HG02642 (cell line): ENCODE data around the gene TRAPPC11.

Source experiments
- ATAC-seq: cut with Tn5 transposase; IDR thresholded peaks from one replicate; pipeline ENCODE4 v1.9.1; 2021; ENCODE audit warnings: mild to moderate bottlenecking; ENCODE audit not compliant: unreplicated experiment, poor library complexity

Gene TRAPPC11

DNA sequence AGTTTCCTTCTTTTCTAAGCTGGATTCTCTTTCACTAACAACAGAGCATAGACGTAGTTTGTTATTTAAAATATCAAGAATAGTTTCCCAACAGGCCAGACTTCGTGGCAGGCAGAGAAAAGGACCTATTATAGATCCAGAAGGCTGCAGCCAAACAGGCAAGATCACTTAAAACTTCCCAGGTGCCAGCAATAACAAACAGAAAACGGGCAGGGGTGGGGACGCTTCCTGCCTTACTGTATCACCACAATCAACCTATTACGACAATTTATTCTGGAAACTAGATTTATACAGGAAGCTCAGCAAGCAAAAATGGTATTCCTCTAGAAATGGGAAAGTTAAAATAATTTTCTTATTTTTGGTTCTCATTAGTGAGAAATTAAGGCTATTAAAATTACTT is 22.2 kb upstream of the TRAPPC11 start:
- no peak for ATAC-seq

DNA sequence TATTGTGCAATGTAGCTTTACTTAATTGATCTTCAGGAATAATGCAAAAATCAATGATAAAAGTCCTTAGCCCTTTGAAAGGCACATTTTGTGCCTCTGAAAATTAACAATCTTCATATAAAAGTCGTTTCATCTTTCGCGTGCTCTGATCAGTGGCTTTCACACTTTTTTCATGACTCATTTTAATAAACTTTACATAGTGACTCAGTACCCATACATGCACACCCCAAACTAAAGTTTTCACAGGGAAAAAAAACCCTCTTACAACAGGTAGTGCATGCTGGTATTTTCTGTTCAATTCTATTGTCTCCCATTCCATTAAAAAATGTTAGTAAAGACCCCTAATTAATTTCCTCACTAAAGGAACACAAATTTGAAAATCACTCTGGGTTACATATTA is 21.6 kb upstream of the TRAPPC11 start:
- ATAC-seq, result no peak

DNA sequence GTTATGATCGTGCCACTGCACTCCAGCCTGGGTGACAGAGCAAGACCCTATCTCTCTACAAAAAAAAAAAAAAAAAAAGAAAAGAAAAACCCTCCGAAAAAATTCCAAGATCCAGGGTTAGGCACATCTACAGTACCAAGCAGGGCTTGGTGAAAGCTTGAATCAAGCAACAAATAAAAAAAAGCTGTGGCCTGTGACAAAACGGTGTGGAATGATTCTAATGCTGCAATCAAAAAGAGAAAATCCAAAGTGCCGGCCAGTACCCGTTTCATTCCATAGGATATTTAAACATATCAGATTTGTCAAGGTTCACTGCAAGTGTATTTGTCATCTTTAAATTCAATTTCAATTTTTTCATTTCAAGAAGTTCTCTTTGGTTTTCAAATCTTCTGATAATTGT is 20.7 kb upstream of the TRAPPC11 start:
- no peak for ATAC-seq

DNA sequence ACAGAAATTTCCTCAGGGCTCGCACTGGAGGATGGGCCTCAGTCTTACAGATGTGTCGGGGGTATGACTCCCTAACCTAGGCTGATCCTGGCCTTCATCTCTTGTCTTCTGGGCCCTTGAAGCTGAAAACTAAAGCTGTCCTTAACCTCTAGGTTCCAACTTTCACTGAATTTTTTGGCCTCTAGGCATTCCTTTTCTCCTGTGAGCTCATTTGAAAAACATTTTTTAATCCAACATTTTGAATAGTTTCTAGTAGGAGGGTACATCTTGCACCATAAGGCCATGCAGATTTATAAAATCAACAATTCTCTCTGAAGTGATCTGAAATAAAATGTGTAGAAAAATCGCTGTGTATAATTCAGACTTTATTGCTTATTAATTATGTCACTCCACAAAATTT is 19.8 kb upstream of the TRAPPC11 start:
- no peak for ATAC-seq

DNA sequence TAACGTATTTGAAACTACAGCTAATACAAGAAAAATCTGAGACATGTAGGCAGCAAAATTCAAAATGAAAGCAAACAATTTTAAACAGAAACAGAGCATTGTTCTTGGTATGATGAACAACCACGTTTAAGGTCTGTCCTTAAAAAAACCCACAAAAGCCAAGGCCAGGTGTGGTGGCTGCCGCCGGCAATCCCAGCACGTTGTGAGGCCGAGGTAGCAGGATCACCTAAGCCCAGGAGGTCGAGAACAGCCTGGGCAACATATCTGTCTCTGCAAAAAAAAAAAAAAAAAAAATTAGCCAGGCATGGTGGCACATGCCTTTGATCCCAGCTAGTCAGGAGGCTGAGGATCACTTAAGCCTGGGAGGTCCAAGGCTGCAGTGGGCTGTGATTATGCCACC is 13.8 kb upstream of the TRAPPC11 start:
- ATAC-seq, result no peak

DNA sequence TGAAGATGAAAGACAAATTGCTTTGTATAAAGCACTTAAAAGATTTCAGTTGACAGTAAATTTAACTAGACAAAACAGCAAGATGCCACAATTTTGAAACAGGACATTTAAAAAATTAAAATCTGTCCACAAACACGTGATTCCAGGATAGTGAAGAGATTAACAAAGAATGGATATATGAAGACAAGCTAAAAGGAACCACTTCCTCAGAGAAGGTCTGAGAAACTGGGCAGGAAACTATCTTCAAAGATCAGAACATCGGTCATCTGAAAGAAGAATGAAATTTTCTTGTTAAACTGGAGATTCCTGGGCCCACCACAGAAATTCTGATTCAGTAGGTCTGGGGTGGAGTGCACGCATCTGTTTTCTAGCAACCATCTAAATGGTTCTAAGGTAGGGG is 1.5 kb upstream of the TRAPPC11 start:
- ATAC-seq, result no peak

DNA sequence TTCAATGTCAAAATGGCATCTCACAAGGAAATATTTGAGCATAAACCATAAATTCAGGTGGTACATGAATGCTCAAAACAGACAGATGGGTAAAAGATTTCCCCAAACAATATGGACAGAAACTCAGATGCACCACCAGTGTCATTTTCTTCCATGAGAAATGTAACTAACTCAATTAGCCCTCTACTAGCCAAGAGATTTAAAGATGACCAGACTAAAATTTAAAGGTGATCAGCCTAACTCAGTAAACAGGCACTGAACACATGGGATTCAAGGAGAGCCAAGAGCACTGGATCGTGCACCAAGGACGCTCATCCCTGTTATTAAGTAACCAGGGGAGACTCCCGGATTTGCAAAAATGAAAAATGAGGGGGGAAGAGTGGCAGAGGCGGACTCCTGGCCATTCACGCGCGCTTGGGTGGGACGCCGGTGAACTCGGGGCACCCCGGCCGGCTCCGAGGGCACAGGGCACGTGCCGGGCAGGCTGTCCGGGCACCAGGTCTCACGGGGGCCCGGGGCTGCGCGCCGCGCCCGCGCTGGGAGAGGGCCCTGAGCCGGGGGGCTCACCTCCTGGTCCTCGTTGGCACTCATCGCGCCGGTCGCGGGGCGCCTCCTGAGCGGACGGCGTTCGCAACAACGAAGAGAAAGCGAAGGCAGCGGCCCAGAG is 598 bp upstream of the TRAPPC11 start:
- ATAC-seq, result peak; percentile 38

DNA sequence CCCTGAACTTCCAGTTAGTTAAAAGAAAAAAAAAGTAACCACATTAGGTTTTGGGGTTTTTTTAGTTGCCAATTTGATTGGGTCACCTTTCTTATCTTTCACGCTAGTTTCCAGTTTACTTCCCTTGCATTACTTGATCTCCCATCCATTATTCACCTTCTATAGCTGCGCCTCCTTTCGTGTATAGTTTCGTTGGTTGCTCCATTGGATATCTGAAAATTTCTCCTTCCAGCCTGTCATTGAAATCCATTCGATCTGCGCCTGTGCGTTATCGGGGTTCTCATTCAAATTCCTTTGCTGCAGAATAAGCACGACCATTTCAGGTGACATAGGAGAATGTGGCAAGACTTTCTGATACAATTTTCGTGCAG is 764 bp downstream of the TRAPPC11 start:
- ATAC-seq, result no peak

DNA sequence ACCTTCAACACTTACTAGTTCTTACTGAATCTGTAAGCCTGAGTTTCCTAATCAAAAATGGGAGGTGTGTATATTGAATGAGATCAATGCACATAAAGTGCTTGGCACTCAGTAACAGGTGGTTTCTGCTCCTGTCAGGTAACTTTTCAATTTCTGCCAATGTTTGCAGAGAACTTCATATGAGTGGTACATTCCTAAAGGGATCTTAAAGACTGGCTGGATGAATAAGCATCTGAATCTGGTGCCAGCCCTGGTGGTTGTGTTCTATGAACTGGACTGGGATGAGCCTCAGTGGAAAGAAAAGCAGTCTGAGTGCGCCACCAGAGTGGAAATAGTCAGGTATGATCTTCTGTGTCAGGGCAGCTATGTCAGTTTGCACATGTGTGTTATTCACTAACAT is 7.0 kb downstream of the TRAPPC11 start:
- ATAC-seq, result no peak

DNA sequence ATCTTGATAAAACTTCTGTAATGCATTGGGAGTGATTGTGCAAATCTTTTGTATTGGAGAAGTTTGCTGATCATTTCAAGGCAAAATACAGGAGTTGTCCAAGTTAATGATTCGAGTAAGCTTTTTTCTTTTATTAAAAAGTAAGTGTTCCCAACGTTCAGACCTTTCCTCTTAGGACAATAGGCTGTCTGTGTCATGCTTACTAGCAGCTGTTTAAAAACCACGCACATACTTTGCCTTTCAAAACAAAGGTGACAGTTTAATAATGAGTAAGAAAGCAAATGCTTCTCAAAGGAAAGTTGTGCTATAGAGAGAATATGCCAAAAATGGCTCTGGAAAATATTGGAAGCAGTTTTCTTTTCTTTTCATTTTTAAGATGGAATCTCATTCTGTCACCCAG is 11.2 kb downstream of the TRAPPC11 start:
- ATAC-seq, result no peak

DNA sequence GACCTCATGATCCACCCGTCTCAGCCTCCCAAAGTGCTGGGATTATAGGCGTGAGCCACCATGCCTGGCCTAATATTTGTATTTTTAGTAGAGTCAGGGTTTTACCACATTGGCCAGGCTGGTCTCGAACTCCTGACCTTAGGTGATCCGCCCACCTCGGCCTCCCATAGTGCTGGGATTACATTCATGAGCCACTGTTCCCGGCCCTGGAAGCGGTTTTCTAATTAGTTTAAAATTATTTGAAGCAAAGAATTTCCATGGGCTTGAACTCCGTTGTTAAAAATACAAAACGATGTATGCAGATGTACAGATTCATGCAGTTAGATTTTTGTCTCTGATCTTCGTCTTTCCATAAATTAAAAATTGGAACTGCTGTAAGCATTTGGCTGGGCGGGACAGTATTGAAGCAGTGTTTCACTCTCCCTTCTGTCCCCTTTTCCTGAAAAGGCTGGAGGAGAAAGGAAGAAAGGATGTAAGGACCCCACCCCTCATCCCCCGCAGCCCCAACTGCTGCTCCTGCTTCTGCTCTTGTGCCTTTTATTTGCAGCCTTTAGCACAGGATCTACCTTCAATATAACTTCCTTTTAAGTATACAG is 12.0 kb downstream of the TRAPPC11 start:
- no peak for ATAC-seq

DNA sequence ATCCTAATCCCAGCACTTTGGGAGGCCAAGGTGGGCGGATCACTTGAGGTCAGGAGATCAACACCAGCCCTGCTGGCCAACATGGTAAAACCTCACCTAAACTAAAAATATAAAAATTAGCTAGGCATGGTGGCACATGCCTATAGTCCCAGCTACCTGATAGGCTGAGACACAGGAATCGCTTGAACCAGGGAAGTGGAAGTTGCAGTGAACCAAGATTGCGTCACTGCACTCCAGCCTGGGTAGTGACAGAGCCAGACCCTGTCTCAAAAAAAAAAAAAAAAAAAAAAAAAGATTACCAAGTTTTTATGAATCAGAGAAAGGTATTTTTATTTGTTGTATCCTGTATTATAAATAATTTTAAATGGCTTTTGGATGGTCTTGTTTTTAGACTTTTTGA is 15.1 kb downstream of the TRAPPC11 start:
- no peak for ATAC-seq

DNA sequence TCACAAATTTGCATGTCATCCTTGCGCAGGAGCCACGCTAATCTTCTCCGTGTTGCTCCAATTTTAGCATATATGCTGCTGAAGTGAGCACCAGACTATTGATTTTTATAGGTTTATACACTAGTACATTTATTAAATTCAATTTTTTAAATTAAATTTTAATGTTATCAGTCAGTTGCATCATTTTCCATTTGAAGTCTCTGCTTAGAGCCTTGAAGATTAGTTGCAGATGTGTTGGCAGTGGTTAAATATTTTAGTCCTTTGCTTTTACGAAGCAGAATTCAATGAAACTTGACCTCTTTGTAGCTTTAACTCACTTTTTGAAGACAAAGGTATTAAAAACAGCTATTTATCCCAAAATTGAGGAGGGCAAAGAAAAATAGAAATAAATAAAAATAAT is 16.5 kb downstream of the TRAPPC11 start:
- ATAC-seq, result no peak

DNA sequence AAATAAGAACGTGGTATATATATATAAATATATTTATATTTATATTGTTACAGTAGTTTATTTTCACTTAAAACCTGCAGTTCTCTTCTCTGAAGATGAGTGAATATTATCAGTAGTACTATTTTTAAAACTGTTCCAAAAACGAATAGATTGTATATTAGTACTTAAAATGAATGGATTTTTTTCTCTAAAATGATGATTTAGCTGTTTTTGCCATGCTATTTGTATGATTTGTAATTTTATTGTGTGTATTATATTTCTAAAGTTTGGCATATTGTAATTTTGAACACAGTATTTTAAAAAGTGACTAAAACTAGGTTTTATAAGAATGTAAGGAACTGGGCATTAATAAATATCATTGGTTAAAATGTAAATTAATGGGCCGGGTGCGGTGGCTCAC is 22.0 kb downstream of the TRAPPC11 start:
- no peak for ATAC-seq

DNA sequence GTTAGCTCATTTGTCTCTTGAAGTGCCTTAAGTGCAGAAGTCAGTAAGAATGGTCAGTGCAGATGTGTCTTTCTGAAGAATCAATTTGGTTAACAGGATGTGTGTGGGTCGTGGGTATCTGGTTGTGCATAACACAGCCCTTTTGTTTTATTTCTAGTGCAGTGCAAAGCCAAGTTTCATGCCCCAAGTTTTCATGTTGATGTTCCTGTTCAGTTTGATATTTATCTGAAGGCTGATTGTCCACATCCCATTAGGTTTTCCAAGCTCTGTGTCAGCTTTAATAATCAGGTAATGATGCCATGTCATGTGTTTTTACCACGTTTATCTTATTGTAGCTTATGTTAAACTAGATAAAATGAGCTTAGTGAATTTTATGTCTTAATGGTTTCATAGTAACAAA is 27.4 kb downstream of the TRAPPC11 start:
- no peak for ATAC-seq

DNA sequence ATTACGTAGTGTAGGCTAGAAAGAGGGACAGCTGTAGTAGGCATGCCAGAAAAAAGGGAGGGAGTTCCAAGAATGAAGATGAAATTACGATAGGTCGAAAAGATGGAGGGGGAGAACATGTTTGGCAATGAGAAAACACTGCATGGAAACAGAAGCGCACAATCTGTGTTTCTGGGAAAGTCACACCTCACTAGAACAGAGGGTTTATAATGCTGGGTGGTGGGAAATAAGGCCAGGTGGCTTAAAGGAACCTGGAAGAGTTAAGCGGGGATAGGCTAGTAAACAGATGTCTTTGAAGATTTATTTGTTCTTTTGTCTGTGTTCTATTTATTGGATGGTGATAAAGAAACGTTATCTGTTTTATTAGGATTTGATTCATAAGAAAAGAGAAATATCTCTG is 29.1 kb downstream of the TRAPPC11 start:
- ATAC-seq, result no peak

DNA sequence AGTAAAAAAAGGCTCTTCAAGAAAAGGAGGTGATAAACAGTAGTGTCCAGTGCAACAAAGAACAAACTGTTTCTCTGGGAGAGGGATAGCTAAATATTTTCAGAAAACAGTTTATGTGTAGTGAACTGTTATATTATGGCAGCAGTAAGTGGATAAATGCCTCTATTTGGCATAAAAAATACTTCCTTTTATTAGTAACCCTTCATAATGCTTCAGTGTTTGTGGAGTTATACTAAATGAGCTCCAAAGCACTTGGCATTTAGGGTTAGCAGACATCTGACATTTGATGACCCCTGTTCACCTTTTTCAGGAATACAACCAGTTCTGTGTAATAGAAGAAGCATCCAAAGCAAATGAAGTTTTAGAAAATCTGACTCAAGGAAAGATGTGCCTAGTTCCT is 31.9 kb downstream of the TRAPPC11 start:
- ATAC-seq, result no peak

DNA sequence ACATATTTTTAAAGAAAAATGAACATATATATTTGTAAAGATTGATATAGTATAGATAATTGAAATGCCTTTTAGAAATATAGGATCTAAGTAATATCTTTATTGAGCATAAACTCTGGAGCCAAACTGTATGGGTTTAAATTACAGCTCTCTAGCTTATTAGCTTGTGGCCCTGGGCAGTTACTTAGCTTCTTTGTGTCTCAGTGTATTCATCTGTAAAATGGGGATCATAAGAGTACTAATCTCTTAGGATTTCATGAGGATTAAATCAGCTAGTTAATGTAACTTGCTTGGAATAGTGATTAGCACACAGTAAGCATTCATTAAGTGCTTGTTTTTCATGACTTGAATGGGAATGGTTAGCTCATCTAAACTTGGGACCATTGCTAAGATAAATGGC is 32.8 kb downstream of the TRAPPC11 start:
- no peak for ATAC-seq

DNA sequence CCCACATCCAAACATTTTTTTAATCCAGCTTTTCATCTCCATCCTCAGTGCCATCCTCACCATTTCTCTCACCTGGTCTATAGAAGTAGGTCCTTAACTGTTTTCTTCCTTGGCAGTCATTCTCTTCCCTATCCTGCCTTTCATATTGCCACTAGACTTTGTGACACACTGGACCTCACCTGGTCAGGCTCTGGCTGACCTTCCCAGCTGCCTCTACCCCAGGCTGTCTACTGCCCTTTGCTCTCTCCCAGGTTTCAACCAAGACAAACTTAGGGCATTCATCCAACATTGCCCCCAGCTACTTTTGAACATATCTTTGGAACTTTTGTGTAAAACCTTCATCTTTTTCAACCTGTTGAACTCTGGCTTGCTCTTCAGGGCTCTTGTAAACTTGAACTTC is 39.8 kb downstream of the TRAPPC11 start:
- no peak for ATAC-seq

DNA sequence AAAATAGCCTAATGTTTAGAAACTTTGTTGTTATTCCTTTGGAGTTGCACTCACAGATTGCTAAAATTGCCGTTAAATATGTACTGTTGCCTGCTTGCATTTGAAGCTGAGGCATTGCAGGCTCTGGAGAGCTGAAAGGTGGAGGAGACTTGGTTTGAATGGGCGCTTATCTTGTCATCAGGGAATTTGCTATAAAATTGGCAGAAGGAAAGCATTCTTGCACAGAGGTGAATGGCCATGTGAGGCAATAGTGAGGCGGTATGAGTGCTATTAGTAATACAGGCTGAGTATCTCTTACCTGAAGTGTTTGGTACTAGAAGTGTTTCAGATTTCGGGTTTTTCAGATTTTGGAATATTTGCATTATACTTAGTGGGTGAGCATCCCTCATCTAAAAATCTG is 41.3 kb downstream of the TRAPPC11 start:
- no peak for ATAC-seq

DNA sequence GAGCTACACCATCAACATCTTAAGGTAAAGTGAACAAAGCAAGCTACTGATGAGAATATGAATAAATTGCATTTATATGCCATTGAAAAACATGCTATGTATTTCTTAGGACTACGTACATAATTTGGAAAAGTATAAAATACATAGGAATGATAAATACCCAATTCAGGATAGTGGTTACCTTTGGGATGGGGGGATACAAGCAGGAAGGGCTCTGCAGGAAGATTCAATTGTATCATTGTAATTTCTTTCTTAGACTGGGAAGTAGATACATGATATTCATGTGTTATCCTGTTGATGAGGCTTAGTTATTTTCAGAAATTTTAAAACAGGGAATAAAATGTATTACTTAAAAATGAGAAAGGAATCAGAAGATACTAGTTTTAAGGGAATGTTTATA is 43.4 kb downstream of the TRAPPC11 start:
- no peak for ATAC-seq

DNA sequence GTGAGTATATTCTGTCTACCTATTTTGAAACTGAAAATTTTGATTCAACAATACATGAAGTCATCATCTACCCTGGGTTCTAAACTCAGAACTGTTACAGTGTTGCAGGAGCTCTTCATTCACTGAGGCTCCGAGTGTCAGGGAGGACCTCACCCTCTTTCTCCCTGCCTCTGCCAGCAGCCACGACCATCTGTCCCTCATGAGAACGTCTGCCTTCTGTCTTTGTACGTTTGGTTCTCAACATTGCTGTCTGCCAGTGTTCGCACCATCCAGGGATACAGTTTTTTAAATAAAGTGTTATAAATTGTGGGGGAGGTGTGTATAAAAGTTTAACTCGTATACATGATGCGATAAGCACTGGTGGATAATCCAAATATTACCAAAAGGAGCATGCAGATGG is 55.5 kb downstream of the TRAPPC11 start:
- ATAC-seq, result no peak

DNA sequence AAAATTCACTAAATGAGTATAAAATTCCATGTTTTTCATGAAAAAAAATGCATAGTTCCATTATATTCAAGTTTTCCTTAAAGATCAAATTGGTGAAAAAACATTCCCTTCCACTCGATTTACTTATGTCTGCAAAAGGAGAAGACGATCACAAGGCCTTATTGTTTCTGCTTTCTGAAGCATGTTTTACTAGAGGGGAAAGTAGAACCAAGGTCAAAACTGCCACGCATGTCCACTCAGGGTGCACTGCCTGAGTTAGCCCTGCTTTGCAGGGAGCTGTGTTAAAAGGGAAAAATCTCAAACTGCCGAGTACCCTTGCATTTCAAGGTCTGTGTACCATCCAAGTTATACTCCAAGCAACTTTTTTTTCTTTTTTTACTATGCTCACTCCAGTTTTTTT is 57.2 kb downstream of the TRAPPC11 start:
- ATAC-seq, result no peak
